A549 (cell line): ENCODE results near the gene PAFAH1B2. TPM values are rescaled to one million over a fixed set of nuclear protein-coding genes. Genes with fewer than 3 reads are reported as not detected.

ENCODE experiments used
- ATAC-seq, 2 experiments: fragments of 200-7000 bp in 1 of 2; fragments of >200 bp in 1 of 2; cut with Nextera tagmentation in 1 of 2; cut with Tn5 transposase in 1 of 2; 3 replicates each; pipeline versions ENCODE4 v1.8.0 to v1.9.1; 2018 to 2020; ENCODE audit warnings: mild to moderate bottlenecking in 1 of 2, moderate library complexity in 1 of 2
- CTCF ChIA-PET: fragments of 300-600 bp; sonication (Branson Sonifier 250); formaldehyde crosslinking; extraction: SDS; loops from one replicate; lab custom pipeline; 2021; ENCODE audit warnings: antibody characterized with exemption, inconsistent platforms; lab: Yijun Ruan, JAX
- POLR2A ChIA-PET: fragments of 350-600 bp; formaldehyde crosslinking; extraction: SDS; loops from one replicate; lab custom pipeline; 2021; ENCODE audit warnings: antibody characterized with exemption, inconsistent platforms; lab: Yijun Ruan, JAX
- DNase-seq, 2 experiments: peaks; one replicate each; pipeline versions ENCODE4 v3.0.0 to v3.0.0-alpha.2; 2011 to 2016; ENCODE audit warnings: low read depth in 1 of 2, low spot score in 1 of 2
- FAIRE-seq: peaks from 2 replicates; lab custom pipeline; 2011; peaks lifted over from hg19 to GRCh38; lab: Jason Lieb, UNC
- H3K27ac ChIP-seq, 2 experiments: fragments of >200 bp; sonication (Bioruptor Twin); formaldehyde crosslinking; 3 replicates each; pipeline ENCODE4 v1.5.1; 2016 to 2017
- H3K4me1 ChIP-seq: fragments of >200 bp; sonication (Bioruptor Twin); formaldehyde crosslinking; 3 replicates; pipeline ENCODE4 v1.6.1; 2016
- H3K4me2 ChIP-seq: fragments of >200 bp; sonication (Bioruptor Twin); formaldehyde crosslinking; 3 replicates; pipeline ENCODE4 v1.6.1; 2016
- H3K4me3 ChIP-seq: fragments of >200 bp; sonication (Bioruptor Twin); formaldehyde crosslinking; 3 replicates; pipeline ENCODE4 v1.5.1; 2016
- H3K9me3 ChIP-seq: fragments of >200 bp; sonication (Bioruptor Twin); formaldehyde crosslinking; 3 replicates; pipeline ENCODE4 v1.6.1; 2016
- BHLHE40 ChIP-seq: IDR thresholded peaks from 2 replicates; pipeline ENCODE4 v1.6.1; 2012; ENCODE audit warnings: low read depth, low read length, inconsistent platforms
- CHD2 ChIP-seq: fragments of 150-350 bp; IDR thresholded peaks from 2 replicates; pipeline ENCODE4 v1.6.1; 2014; ENCODE audit warnings: low read length; ENCODE audit not compliant: partially characterized antibody
- CTCF ChIP-seq: fragments of >200 bp; sonication (Bioruptor Twin); formaldehyde crosslinking; IDR thresholded peaks from 3 replicates; pipeline ENCODE4 v1.5.1; 2016
- EHF ChIP-seq: fragments of 250-450 bp; sonication (Bioruptor Pico); IDR thresholded peaks from 2 replicates; pipeline ENCODE4 v1.5.0; 2020; ENCODE audit warnings: mild to moderate bottlenecking
- EHMT2 ChIP-seq: fragments of 200-600 bp; sonication (generic); IDR thresholded peaks from 2 replicates; pipeline ENCODE4 v1.6.1; 2016; ENCODE audit warnings: antibody characterized with exemption, low read depth, mild to moderate bottlenecking, moderate library complexity
- ESRRA ChIP-seq: fragments of 150-350 bp; IDR thresholded peaks from 2 replicates; pipeline ENCODE4 v1.6.1; 2014; ENCODE audit warnings: mild to moderate bottlenecking, low read length, borderline replicate concordance
- FOSB ChIP-seq: fragments of 250-450 bp; sonication (Bioruptor Pico); IDR thresholded peaks from 2 replicates; pipeline ENCODE4 v1.5.0; 2020; ENCODE audit warnings: mild to moderate bottlenecking, moderate library complexity
- FOXS1 ChIP-seq: fragments of 250-450 bp; sonication (Bioruptor Pico); IDR thresholded peaks from 2 replicates; pipeline ENCODE4 v1.5.0; 2020; ENCODE audit warnings: mild to moderate bottlenecking, moderate library complexity
- HEYL ChIP-seq: fragments of 250-450 bp; sonication (Bioruptor Pico); IDR thresholded peaks from 2 replicates; pipeline ENCODE4 v1.8.0; 2021; ENCODE audit warnings: mild to moderate bottlenecking, moderate library complexity
- JUN ChIP-seq, 2 experiments: fragments of >200 bp; sonication (Bioruptor Twin); formaldehyde crosslinking; IDR thresholded peaks; 2 replicates in 1 of 2; 3 replicates in 1 of 2; pipeline ENCODE4 v1.6.1; 2016 to 2017
- JUNB ChIP-seq: fragments of >200 bp; sonication (Bioruptor Twin); formaldehyde crosslinking; IDR thresholded peaks from 2 replicates; pipeline ENCODE4 v1.6.1; 2016
- PBX3 ChIP-seq: IDR thresholded peaks from 2 replicates; pipeline ENCODE4 v1.6.1; 2012
- POLR2A ChIP-seq: IDR thresholded peaks from 2 replicates; pipeline ENCODE4 v1.6.1; 2012; ENCODE audit warnings: mild to moderate bottlenecking, low read length
- RCOR1 ChIP-seq: fragments of 150-350 bp; IDR thresholded peaks from 2 replicates; pipeline ENCODE4 v1.6.1; 2014; ENCODE audit warnings: antibody characterized with exemption, low read length, low read depth
- SMC3 ChIP-seq: fragments of >200 bp; sonication (Bioruptor Twin); formaldehyde crosslinking; IDR thresholded peaks from 3 replicates; pipeline ENCODE4 v1.6.1; 2018; ENCODE audit warnings: inconsistent platforms
- TFCP2L1 ChIP-seq: fragments of 250-450 bp; sonication (Bioruptor Pico); IDR thresholded peaks from 2 replicates; pipeline ENCODE4 v1.5.0; 2021; ENCODE audit warnings: mild to moderate bottlenecking
- ZC3H11A ChIP-seq: fragments of 450-650 bp; IDR thresholded peaks from 2 replicates; pipeline ENCODE4 v1.6.1; 2014; ENCODE audit warnings: antibody characterized with exemption, mild to moderate bottlenecking
- ZFP36 ChIP-seq: fragments of 450-650 bp; IDR thresholded peaks from 2 replicates; pipeline ENCODE4 v1.6.1; 2014; ENCODE audit warnings: borderline replicate concordance; ENCODE audit not compliant: partially characterized antibody
- ZNF302 ChIP-seq: fragments of 250-450 bp; sonication (Bioruptor Pico); IDR thresholded peaks from 2 replicates; pipeline ENCODE4 v1.9.0; 2021; ENCODE audit warnings: inconsistent platforms, mild to moderate bottlenecking, moderate library complexity
- ZSCAN20 ChIP-seq: fragments of 250-450 bp; sonication (Bioruptor Pico); IDR thresholded peaks from 2 replicates; pipeline ENCODE4 v1.8.0; 2022; ENCODE audit warnings: mild to moderate bottlenecking, moderate library complexity
- WGBS: methylation state at CpG from one replicate; pipeline ENCODE4 v1.1.6; 2017; ENCODE audit errors: missing lambda C conversion rate; 5-methylcytosine and 5-hydroxymethylcytosine counted together
- polyA plus RNA-seq, 4 experiments: library from polyadenylated mRNA; depleted of rRNA in 3 of 4; stranded (reverse); fragments of >200 nt; fragmentation: RNase III in 1 of 4; extraction: RNeasy Plus Mini Kit Qiagen cat#74134 plus additional on column Dnase treatment in 1 of 4; gene quantifications; 2 replicates in 3 of 4; 3 replicates in 1 of 4; pipeline ENCODE4 v1.2.3, GENCODE V29; 2011 to 2017
- TF ChIP-seq, protein P1 (sequence below): IDR thresholded peaks from 2 replicates; pipeline ENCODE4 v1.6.1; 2012
- TF ChIP-seq, protein P2 (sequence below): fragments of 200-600 bp; sonication (generic); IDR thresholded peaks from 2 replicates; pipeline ENCODE4 v1.6.1; 2016; ENCODE audit warnings: antibody characterized with exemption, mild to moderate bottlenecking, moderate library complexity

Gene PAFAH1B2
- polyA plus RNA-seq, 2 of the 4 experiments (the other 2 are of a cell fraction): 32.9 to 55.3 TPM

DNA sequence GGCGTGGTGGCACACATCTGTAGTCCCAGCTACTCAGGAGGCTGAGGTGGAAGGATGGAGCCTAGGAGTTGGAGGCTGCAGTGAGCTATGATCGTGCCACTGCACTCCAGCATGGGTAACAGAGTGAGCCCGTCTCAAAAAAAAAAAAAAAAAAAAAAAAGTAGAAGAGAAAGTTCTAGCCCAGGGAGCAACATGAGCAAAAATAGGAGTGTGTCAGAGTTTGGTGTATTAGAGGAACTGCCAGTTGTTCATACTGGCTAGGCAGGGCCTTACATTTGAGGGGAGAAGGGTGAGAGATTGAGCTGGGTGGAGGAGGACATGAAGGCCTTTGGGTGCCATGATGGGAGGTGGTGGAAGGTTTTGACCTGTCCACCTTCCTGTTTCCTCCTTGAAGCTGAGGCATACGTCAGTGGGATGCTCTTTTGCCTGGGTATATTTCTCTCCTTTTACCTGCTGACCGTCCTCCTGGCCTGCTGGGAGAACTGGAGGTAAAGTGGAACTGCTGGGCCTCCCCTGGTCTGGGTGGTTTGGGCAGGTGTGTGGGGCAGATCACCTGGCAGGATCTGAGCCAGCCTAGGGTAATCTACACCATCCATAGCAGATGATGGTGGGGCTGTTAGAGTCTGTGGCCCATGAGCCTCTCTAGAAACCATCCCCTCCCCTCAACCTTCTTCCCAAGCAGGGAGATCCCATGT, 41.8 kb downstream of the PAFAH1B2 start:
- Histone ChIP-seq H3K9me3 (no peaks in the 10 kb centered on the region), H3K4me2 (no peak overlapping the region), H3K4me1 (peaks cover 2% of the 10 kb centered on the region), H3K27ac (no peak overlapping the region), H3K4me3 (no peak overlapping the region)
- ATAC-seq (no peak), DNase-seq (no peak), FAIRE-seq (no peak)
- TF ChIP-seq ZNF302 (CRISPR knock-in tag) (no peak), PBX3 (no peak), ZSCAN20 (no peak), EHF (CRISPR knock-in tag) (no peak), ZFP36 (no peak)
- ChIA-PET CTCF (interaction anchor here (0.6 kb wide), 1 partner anchor 8 kb away, joined by 6 read pairs; no protein-coding TSS in a partner anchor), POLR2A (no interaction called here)
- WGBS: 87% methylated on average over 5 of the region's 5 CpGs

DNA sequence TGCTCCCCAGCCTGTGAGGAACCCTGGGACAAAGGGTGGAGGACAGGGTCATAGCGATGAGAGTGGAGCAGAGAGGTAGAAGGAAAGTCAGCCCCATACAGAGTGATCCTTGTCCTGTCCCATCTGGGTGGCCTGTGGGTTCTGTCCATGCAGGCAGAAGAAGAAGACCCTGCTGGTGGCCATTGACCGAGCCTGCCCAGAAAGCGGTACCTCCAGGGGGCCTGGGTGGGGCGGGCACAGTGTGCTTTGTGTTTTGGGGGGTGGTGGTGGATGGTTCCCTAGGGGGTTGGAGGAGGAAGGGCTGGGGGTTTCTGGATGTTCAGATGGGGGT, 42.3 kb downstream of the PAFAH1B2 start:
- CTCF ChIA-PET: no interaction called here
- FAIRE-seq: no peak
- no peak for ATAC-seq

More for the DNA sequence above, 42.3 kb downstream of the PAFAH1B2 start:
- H3K9me3 ChIP-seq: no peaks in the 10 kb centered on the region
- no peak overlapping the region for H3K27ac ChIP-seq
- no peak for DNase-seq
- 100% methylated on average over 1 of the region's 4 CpGs for WGBS
- TF ChIP-seq JUN (IDR thresholded peaks at IDR 0.05): no peak
- TF ChIP-seq EHF (CRISPR knock-in tag): no peak
- no peak for TF ChIP-seq SMC3
- no peak for TF ChIP-seq JUNB
- no peak for TF ChIP-seq FOSB (CRISPR knock-in tag)
- no peak for TF ChIP-seq CTCF
- TF ChIP-seq ZC3H11A: no peak
- no peak for TF ChIP-seq HEYL (CRISPR knock-in tag)
- no peak for TF ChIP-seq FOXS1 (CRISPR knock-in tag)
- no peak for TF ChIP-seq ZNF302 (CRISPR knock-in tag)
- no peak for TF ChIP-seq TFCP2L1 (CRISPR knock-in tag)
- no peak for TF ChIP-seq BHLHE40
- TF ChIP-seq EHMT2: no peak
- no peak for TF ChIP-seq RCOR1
- TF ChIP-seq CHD2: no peak
- TF ChIP-seq ESRRA: no peak
- TF ChIP-seq, protein P1, sequence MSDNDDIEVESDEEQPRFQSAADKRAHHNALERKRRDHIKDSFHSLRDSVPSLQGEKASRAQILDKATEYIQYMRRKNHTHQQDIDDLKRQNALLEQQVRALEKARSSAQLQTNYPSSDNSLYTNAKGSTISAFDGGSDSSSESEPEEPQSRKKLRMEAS: no peak
- no peak for TF ChIP-seq POLR2A
- TF ChIP-seq, protein P2, sequence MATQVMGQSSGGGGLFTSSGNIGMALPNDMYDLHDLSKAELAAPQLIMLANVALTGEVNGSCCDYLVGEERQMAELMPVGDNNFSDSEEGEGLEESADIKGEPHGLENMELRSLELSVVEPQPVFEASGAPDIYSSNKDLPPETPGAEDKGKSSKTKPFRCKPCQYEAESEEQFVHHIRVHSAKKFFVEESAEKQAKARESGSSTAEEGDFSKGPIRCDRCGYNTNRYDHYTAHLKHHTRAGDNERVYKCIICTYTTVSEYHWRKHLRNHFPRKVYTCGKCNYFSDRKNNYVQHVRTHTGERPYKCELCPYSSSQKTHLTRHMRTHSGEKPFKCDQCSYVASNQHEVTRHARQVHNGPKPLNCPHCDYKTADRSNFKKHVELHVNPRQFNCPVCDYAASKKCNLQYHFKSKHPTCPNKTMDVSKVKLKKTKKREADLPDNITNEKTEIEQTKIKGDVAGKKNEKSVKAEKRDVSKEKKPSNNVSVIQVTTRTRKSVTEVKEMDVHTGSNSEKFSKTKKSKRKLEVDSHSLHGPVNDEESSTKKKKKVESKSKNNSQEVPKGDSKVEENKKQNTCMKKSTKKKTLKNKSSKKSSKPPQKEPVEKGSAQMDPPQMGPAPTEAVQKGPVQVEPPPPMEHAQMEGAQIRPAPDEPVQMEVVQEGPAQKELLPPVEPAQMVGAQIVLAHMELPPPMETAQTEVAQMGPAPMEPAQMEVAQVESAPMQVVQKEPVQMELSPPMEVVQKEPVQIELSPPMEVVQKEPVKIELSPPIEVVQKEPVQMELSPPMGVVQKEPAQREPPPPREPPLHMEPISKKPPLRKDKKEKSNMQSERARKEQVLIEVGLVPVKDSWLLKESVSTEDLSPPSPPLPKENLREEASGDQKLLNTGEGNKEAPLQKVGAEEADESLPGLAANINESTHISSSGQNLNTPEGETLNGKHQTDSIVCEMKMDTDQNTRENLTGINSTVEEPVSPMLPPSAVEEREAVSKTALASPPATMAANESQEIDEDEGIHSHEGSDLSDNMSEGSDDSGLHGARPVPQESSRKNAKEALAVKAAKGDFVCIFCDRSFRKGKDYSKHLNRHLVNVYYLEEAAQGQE: no peak
- POLR2A ChIA-PET: no interaction called here
- no peak overlapping the region for H3K4me3 ChIP-seq
- no peak overlapping the region for H3K4me2 ChIP-seq
- no peaks in the 10 kb centered on the region for H3K4me1 ChIP-seq
